GM23338 (cell line): ENCODE data around the gene PFN2. TPM values are rescaled to one million over a fixed set of nuclear protein-coding genes. Genes with fewer than 3 reads are reported as not detected.

Source experiments
- ATAC-seq: fragments of 200-7000 bp; cut with Tn5 transposase; 3 replicates; pipeline ENCODE4 v1.9.1; 2020
- DNase-seq: peaks from one replicate; pipeline ENCODE4 v3.0.0-alpha.2; 2015; ENCODE audit warnings: low spot score
- H2AFZ ChIP-seq: fragments of 200-600 bp; sonication (generic); 2 replicates; pipeline ENCODE4 v1.8.0; 2016; ENCODE audit warnings: antibody characterized with exemption, mild to moderate bottlenecking, moderate library complexity
- H3F3A ChIP-seq: fragments of 200-600 bp; sonication (generic); replicated peaks from 2 replicates; pipeline ENCODE4 v1.8.0; 2017; ENCODE audit warnings: antibody characterized with exemption, mixed run types, low read depth
- H3K27ac ChIP-seq: fragments of 200-600 bp; sonication (generic); 2 replicates; pipeline ENCODE4 v1.6.1; 2016; ENCODE audit warnings: low read depth
- H3K27me3 ChIP-seq: fragments of 200-600 bp; sonication (generic); 2 replicates; pipeline ENCODE4 v1.8.0; 2016; ENCODE audit warnings: mild to moderate bottlenecking, mixed run types, moderate library complexity; ENCODE audit not compliant: insufficient read depth
- H3K36me3 ChIP-seq: fragments of 200-600 bp; sonication (generic); 2 replicates; pipeline ENCODE4 v1.8.0; 2016; ENCODE audit warnings: mild to moderate bottlenecking; ENCODE audit not compliant: insufficient read depth
- H3K4me1 ChIP-seq: fragments of 200-600 bp; sonication (generic); 2 replicates; pipeline ENCODE4 v1.8.0; 2016; ENCODE audit warnings: mild to moderate bottlenecking, moderate library complexity; ENCODE audit not compliant: insufficient read depth
- H3K4me2 ChIP-seq: fragments of 200-600 bp; sonication (generic); 2 replicates; pipeline ENCODE4 v1.7.1; 2017; ENCODE audit warnings: mixed run types
- H3K4me3 ChIP-seq: fragments of 200-600 bp; sonication (generic); 2 replicates; pipeline ENCODE4 v1.6.1; 2016; ENCODE audit warnings: mixed run types
- H3K79me2 ChIP-seq: fragments of 200-600 bp; sonication (generic); replicated peaks from 2 replicates; pipeline ENCODE4 v1.8.0; 2017; ENCODE audit warnings: mild to moderate bottlenecking; ENCODE audit not compliant: insufficient read depth
- H3K9me2 ChIP-seq: fragments of 200-600 bp; sonication (generic); 2 replicates; pipeline ENCODE4 v1.8.0; 2017; ENCODE audit not compliant: insufficient read depth
- H4K20me1 ChIP-seq: fragments of 200-600 bp; sonication (generic); replicated peaks from 2 replicates; pipeline ENCODE4 v1.8.0; 2017; ENCODE audit warnings: mild to moderate bottlenecking; ENCODE audit not compliant: insufficient read depth
- H3K27ac Mint-ChIP-seq: 2 replicates; pipeline ENCODE4 v1.8.0; 2020; ENCODE audit warnings: inconsistent platforms, mild to moderate bottlenecking, moderate library complexity, mixed read lengths
- H3K27me3 Mint-ChIP-seq: 3 replicates; pipeline ENCODE4 v1.8.0; 2022; ENCODE audit warnings: low read depth, mild to moderate bottlenecking, moderate library complexity, mixed read lengths, inconsistent platforms; ENCODE audit not compliant: insufficient read depth, poor library complexity
- H3K36me3 Mint-ChIP-seq: 3 replicates; pipeline ENCODE4 v1.8.0; 2021; ENCODE audit warnings: low read depth, mild to moderate bottlenecking, inconsistent platforms, moderate library complexity, mixed read lengths
- H3K4me1 Mint-ChIP-seq: 3 replicates; pipeline ENCODE4 v1.8.0; 2020; ENCODE audit warnings: mild to moderate bottlenecking, inconsistent platforms, mixed read lengths
- H3K4me3 Mint-ChIP-seq: 3 replicates; pipeline ENCODE4 v1.8.0; 2021; ENCODE audit warnings: moderate library complexity, mild to moderate bottlenecking, inconsistent platforms, mixed read lengths
- H3K9me3 Mint-ChIP-seq: 3 replicates; pipeline ENCODE4 v1.8.0; 2020; ENCODE audit warnings: moderate library complexity, mild to moderate bottlenecking, inconsistent platforms, mixed read lengths
- CTCF ChIP-seq, 2 experiments: fragments of 200-600 bp in 1 of 2; sonication (generic) in 1 of 2; conservative IDR thresholded peaks; 2 replicates each; pipeline versions ENCODE4 v1.5.1 to v1.6.1; 2016 to 2017; ENCODE audit warnings: antibody characterized with exemption in 2 of 2, low read depth in 2 of 2, mild to moderate bottlenecking in 2 of 2, moderate library complexity in 1 of 2
- EZH2 ChIP-seq: fragments of 200-600 bp; sonication (generic); IDR thresholded peaks from one replicate; pipeline ENCODE4 v1.8.0; 2017; ENCODE audit warnings: antibody characterized with exemption, mild to moderate bottlenecking, low read depth; ENCODE audit not compliant: unreplicated experiment
- EZH2phosphoT487 ChIP-seq: fragments of 200-600 bp; sonication (generic); IDR thresholded peaks from one replicate; pipeline ENCODE4 v1.8.1; 2018; ENCODE audit warnings: antibody characterized with exemption; ENCODE audit not compliant: unreplicated experiment
- JUNB ChIP-seq: IDR thresholded peaks from one replicate; pipeline ENCODE4 v1.6.1; 2016; ENCODE audit warnings: antibody characterized with exemption; ENCODE audit not compliant: unreplicated experiment
- NANOG ChIP-seq: IDR thresholded peaks from 2 replicates; pipeline ENCODE4 v1.6.1; 2016; ENCODE audit warnings: antibody characterized with exemption, borderline replicate concordance
- STAT1 ChIP-seq: IDR thresholded peaks from one replicate; pipeline ENCODE4 v1.6.1; 2016; ENCODE audit warnings: antibody characterized with exemption; ENCODE audit not compliant: unreplicated experiment
- ZNF114 ChIP-seq: fragments of 250-450 bp; sonication (Bioruptor Pico); IDR thresholded peaks from 2 replicates; pipeline ENCODE4 v1.5.0; 2020; ENCODE audit warnings: mild to moderate bottlenecking, moderate library complexity
- ZNF462 ChIP-seq: fragments of 250-450 bp; sonication (Bioruptor Pico); IDR thresholded peaks from 2 replicates; pipeline ENCODE4 v1.5.0; 2020; ENCODE audit warnings: mild to moderate bottlenecking, moderate library complexity
- polyA plus RNA-seq: library from polyadenylated mRNA; unstranded; fragments of >200 nt; fragmentation: Nextera tagmentation; extraction: Ambion mirVana; gene quantifications from 2 replicates; pipeline ENCODE4 v1.2.1, GENCODE V29; 2016
- total RNA-seq: library from RNA; depleted of rRNA; stranded (reverse); fragments of >200 nt; shearing (Covaris generic); gene quantifications from 2 replicates; pipeline ENCODE4 v1.2.3, GENCODE V29; 2014
- TF ChIP-seq, protein P1 (sequence below): IDR thresholded peaks from 2 replicates; pipeline ENCODE4 v1.6.1; 2016; ENCODE audit warnings: antibody characterized with exemption

Gene PFN2
- total and polyA plus RNA-seq, 2 experiments from 2014 or later, result 183 to 212 TPM

- TF ChIP-seq, protein P1, sequence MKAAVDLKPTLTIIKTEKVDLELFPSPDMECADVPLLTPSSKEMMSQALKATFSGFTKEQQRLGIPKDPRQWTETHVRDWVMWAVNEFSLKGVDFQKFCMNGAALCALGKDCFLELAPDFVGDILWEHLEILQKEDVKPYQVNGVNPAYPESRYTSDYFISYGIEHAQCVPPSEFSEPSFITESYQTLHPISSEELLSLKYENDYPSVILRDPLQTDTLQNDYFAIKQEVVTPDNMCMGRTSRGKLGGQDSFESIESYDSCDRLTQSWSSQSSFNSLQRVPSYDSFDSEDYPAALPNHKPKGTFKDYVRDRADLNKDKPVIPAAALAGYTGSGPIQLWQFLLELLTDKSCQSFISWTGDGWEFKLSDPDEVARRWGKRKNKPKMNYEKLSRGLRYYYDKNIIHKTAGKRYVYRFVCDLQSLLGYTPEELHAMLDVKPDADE, result no peak
- TF ChIP-seq JUNB (no peak), CTCF (conservative IDR thresholded peaks at IDR 0.05; ENCODE audit: low read depth in 2 of 2) (no peak), ZNF462 (CRISPR knock-in tag) (no peak), EZH2 (no peak)
These were observed 19.8 kb upstream of the PFN2 start (continued) for GRCh38 chr3:149990423-149990948.

DNA sequence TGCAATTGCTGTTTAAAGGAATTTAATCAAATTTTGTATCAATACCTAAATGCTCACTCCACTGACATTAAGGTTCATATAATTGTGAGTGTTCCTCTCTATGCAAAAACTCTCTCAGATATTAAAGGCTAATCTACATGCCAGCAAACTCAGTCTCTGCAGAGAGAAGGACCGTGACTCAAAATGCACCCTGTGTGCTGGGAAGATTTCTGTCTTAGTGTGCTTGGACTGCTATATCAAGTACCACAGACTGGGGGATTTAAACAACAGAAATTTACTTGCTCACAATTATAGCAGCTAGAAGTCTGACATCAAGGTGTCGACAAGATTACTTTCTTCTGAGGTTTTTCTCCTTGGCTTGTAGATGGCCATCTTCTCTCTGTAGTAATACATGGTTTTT lies 18.6 kb upstream of the PFN2 start:
- H3F3A ChIP-seq, result no peaks in the 10 kb centered on the region
- 0 out of 2 replicates have a peak overlapping the region, but pooled peaks have one; percentile 67 for H2AFZ ChIP-seq
- no peaks in the 10 kb centered on the region for H3K9me2 ChIP-seq
- H4K20me1 ChIP-seq, result no peaks in the 10 kb centered on the region
- Mint-ChIP-seq H3K9me3 (peaks cover 10% of the 10 kb centered on the region), H3K4me3 (no peak overlapping the region), H3K27me3 (no peaks in the 10 kb centered on the region), H3K27ac (no peak overlapping the region), H3K36me3 (peaks cover 8% of the 10 kb centered on the region), H3K4me1 (peaks cover 32% of the 10 kb centered on the region)
- peaks cover 25% of the 10 kb centered on the region for H3K4me1 ChIP-seq
- no peak overlapping the region for H3K27ac ChIP-seq
- H3K4me3 ChIP-seq, result no peak overlapping the region
- H3K36me3 ChIP-seq, result 0 out of 2 replicates have a peak, but pooled peaks cover 2% of the 10 kb centered on the region
- H3K27me3 ChIP-seq, result no peaks in the 10 kb centered on the region
- DNase-seq, result no peak
- no peaks in the 10 kb centered on the region for H3K79me2 ChIP-seq
- H3K4me2 ChIP-seq, result no peak overlapping the region
- ATAC-seq, result no peak
- TF ChIP-seq NANOG (no peak), EZH2 (no peak), EZH2phosphoT487 (no peak), ZNF114 (CRISPR knock-in tag) (no peak), STAT1 (no peak), CTCF (conservative IDR thresholded peaks at IDR 0.05; ENCODE audit: low read depth in 2 of 2) (no peak), JUNB (no peak)
- TF ChIP-seq, protein P1, result no peak
